GM12878 (cell line): ENCODE measurements around the gene SSR1.

Experiments used
- BHLHE40 ChIP-seq, 2 experiments: fragments of 450-650 bp in 1 of 2; IDR thresholded peaks; 2 replicates each; pipeline ENCODE4 v1.6.1; 2011 to 2017; ENCODE audit warnings: low read depth in 2 of 2, borderline replicate concordance in 1 of 2, improper control_type of control experiment in 1 of 2, low read length in 1 of 2, mild to moderate bottlenecking in 1 of 2
- NRF1 ChIP-seq: conservative IDR thresholded peaks from 2 replicates; pipeline ENCODE4 v1.6.1; 2011; ENCODE audit warnings: mild to moderate bottlenecking, low read depth, low read length, improper control_type of control experiment
- POLR2AphosphoS5 ChIP-seq: IDR thresholded peaks from 2 replicates; pipeline ENCODE4 v1.6.1; 2011; ENCODE audit warnings: mild to moderate bottlenecking, low read length, inconsistent platforms
- RCOR1 ChIP-seq: conservative IDR thresholded peaks from 2 replicates; pipeline ENCODE4 v1.6.1; 2012; ENCODE audit warnings: low read depth, low read length, improper control_type of control experiment
- SIN3A ChIP-seq: IDR thresholded peaks from 2 replicates; pipeline ENCODE4 v1.6.1; 2012; ENCODE audit warnings: low read depth, low read length, improper control_type of control experiment
- SRF ChIP-seq, 2 experiments: IDR thresholded peaks; 2 replicates each; pipeline ENCODE4 v1.6.1; 2011; ENCODE audit warnings: low read depth in 2 of 2, low read length in 2 of 2, mild to moderate bottlenecking in 1 of 2, moderate library complexity in 1 of 2
- TCF12 ChIP-seq: IDR thresholded peaks from 2 replicates; pipeline ENCODE4 v1.6.1; 2011; ENCODE audit warnings: low read depth, mild to moderate bottlenecking, low read length
- TF ChIP-seq, protein P1 (sequence below), 3 experiments: IDR thresholded peaks in 2 of 3; conservative IDR thresholded peaks in 1 of 3; 2 replicates each; pipeline ENCODE4 v1.5.1; 2011; ENCODE audit warnings: low read depth in 3 of 3, low read length in 3 of 3, mild to moderate bottlenecking in 3 of 3, control low read depth in 2 of 3, moderate library complexity in 2 of 3, inconsistent platforms in 1 of 3, mixed read lengths in 1 of 3; ENCODE audit not compliant: control insufficient read depth in 2 of 3, insufficient read depth in 1 of 3; ENCODE audit errors: extremely low read depth in 1 of 3
- TF ChIP-seq, protein P2 (sequence below): IDR thresholded peaks from 2 replicates; pipeline ENCODE4 v1.6.1; 2012; ENCODE audit warnings: low read depth, low read length, improper control_type of control experiment
- TF ChIP-seq, protein P3 (sequence below): fragments of 150-350 bp; IDR thresholded peaks from 2 replicates; pipeline ENCODE4 v1.6.1; 2014; ENCODE audit warnings: mild to moderate bottlenecking, low read depth, low read length
- TF ChIP-seq, protein P4 (sequence below): IDR thresholded peaks from 2 replicates; pipeline ENCODE4 v1.6.1; 2012; ENCODE audit warnings: mild to moderate bottlenecking, low read depth, low read length

GRCh38 chr6:7290079-7290478 is 22.9 kb downstream of the SSR1 start:
- TF ChIP-seq SRF (IDR thresholded peaks at IDR 0.05; ENCODE audit: low read depth in 2 of 2, low read length in 2 of 2) (no peak), TCF12 (no peak), SIN3A (no peak), POLR2AphosphoS5 (no peak), NRF1 (no peak), RCOR1 (no peak), BHLHE40 (IDR thresholded peaks at IDR 0.05; ENCODE audit: borderline replicate concordance in 1 of 2, low read depth in 2 of 2, low read length in 1 of 2) (no peak)
- TF ChIP-seq, protein P1, sequence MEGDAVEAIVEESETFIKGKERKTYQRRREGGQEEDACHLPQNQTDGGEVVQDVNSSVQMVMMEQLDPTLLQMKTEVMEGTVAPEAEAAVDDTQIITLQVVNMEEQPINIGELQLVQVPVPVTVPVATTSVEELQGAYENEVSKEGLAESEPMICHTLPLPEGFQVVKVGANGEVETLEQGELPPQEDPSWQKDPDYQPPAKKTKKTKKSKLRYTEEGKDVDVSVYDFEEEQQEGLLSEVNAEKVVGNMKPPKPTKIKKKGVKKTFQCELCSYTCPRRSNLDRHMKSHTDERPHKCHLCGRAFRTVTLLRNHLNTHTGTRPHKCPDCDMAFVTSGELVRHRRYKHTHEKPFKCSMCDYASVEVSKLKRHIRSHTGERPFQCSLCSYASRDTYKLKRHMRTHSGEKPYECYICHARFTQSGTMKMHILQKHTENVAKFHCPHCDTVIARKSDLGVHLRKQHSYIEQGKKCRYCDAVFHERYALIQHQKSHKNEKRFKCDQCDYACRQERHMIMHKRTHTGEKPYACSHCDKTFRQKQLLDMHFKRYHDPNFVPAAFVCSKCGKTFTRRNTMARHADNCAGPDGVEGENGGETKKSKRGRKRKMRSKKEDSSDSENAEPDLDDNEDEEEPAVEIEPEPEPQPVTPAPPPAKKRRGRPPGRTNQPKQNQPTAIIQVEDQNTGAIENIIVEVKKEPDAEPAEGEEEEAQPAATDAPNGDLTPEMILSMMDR (IDR thresholded peaks at IDR 0.05 in 2 of 3, conservative IDR thresholded peaks at IDR 0.05 in 1 of 3; ENCODE audit: control insufficient read depth in 2 of 3, extremely low read depth in 1 of 3, insufficient read depth in 1 of 3, low read depth in 3 of 3, low read length in 3 of 3) = no peak
- TF ChIP-seq, protein P2, sequence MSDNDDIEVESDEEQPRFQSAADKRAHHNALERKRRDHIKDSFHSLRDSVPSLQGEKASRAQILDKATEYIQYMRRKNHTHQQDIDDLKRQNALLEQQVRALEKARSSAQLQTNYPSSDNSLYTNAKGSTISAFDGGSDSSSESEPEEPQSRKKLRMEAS = no peak
- TF ChIP-seq, protein P3, sequence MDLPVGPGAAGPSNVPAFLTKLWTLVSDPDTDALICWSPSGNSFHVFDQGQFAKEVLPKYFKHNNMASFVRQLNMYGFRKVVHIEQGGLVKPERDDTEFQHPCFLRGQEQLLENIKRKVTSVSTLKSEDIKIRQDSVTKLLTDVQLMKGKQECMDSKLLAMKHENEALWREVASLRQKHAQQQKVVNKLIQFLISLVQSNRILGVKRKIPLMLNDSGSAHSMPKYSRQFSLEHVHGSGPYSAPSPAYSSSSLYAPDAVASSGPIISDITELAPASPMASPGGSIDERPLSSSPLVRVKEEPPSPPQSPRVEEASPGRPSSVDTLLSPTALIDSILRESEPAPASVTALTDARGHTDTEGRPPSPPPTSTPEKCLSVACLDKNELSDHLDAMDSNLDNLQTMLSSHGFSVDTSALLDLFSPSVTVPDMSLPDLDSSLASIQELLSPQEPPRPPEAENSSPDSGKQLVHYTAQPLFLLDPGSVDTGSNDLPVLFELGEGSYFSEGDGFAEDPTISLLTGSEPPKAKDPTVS = no peak
- TF ChIP-seq, protein P4, sequence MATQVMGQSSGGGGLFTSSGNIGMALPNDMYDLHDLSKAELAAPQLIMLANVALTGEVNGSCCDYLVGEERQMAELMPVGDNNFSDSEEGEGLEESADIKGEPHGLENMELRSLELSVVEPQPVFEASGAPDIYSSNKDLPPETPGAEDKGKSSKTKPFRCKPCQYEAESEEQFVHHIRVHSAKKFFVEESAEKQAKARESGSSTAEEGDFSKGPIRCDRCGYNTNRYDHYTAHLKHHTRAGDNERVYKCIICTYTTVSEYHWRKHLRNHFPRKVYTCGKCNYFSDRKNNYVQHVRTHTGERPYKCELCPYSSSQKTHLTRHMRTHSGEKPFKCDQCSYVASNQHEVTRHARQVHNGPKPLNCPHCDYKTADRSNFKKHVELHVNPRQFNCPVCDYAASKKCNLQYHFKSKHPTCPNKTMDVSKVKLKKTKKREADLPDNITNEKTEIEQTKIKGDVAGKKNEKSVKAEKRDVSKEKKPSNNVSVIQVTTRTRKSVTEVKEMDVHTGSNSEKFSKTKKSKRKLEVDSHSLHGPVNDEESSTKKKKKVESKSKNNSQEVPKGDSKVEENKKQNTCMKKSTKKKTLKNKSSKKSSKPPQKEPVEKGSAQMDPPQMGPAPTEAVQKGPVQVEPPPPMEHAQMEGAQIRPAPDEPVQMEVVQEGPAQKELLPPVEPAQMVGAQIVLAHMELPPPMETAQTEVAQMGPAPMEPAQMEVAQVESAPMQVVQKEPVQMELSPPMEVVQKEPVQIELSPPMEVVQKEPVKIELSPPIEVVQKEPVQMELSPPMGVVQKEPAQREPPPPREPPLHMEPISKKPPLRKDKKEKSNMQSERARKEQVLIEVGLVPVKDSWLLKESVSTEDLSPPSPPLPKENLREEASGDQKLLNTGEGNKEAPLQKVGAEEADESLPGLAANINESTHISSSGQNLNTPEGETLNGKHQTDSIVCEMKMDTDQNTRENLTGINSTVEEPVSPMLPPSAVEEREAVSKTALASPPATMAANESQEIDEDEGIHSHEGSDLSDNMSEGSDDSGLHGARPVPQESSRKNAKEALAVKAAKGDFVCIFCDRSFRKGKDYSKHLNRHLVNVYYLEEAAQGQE = no peak
